ENCODE data around the gene PTN.

The PTN gene, protein sequence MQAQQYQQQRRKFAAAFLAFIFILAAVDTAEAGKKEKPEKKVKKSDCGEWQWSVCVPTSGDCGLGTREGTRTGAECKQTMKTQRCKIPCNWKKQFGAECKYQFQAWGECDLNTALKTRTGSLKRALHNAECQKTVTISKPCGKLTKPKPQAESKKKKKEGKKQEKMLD

DNA sequence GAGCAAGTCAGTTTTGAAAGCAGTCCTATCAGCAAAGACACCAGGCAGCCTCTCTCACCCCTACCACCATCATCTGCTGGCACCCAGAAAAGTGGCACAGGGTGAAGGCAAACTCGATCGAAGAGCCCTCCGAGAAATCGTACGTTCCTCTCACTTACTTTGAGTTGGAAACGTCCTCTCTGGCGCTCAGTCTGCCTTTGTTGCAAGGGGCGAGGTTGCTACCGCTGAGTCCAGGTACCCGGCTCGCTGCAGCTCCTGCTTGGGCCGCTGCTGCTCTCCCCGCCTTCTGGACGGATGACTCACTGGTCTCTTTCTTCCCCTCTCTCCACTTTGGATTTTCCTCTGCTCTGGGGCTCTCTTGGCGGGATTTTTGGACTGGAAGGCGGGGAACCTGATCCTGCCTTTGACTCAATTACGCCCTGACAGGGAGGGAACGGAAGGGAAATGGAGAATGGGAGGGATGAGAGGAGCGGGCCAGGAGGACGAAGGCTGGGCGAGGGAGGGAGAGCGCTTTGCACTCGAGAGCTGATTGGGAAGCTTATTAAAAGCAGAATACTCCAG is at the start of gene PTN:
PTN (minus strand) TSS at position 453 of the 561 bp plus-strand sequence. CDS start 88,760 bp downstream, outside the sequence.
- peak; percentile 39 for DNase-seq

DNA sequence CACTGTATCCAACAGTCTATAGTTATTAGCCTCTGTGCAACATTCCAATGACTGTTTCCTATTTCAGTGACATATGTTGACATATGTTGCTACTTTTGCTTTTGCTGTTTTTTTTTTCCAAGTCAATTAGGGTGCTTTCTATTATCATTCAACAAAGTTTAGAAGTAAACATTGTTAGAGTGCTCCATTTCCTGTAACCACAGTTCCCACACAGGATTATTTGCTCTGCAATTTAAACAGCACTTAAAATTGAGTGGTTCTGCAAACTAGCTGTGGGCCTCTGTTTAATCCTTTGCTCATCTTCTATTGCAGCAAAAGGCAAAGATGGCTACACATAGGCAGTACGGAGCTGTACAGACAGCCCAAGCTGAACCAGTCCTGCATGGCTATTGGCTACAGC is 46.5 kb upstream of the PTN start:
- DNase-seq: peak; percentile 82

DNA sequence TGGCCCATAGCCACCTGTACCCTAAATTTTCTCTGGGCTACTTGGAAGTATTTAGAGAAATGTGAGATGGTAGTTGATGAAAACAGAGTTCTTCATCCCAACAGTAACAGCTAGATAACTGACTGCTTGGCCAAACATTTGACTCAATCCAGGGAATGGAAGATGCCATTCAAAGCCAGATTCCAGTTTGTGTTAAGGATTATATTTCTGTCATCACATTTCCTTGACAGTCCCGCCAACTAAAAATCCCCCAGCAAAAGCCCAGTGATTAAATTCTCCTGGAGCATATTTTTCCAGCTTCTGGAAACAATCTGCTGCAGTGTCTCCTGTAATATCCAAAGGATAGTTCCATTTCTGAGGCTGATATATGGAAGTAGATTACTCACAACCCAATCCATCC is 45.4 kb upstream of the PTN start:
- no peak for DNase-seq

DNA sequence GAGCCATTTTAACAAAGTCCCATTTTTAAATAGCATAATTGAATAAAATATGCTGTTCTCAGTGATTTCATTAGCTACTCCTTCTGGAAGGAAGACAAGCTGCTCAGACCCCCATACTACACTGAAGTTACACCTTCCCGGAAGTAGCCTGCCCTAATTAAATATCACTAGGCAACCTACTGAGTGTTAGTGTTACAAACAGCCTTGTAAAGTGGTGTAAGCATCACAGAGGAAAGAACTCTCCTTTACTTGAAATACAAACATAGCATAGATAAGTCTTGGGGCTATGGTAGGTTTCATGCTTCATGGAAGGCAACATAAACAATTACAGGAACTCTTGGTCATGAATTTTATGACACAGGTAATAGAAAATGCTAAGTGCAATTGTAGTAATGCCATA is 43.4 kb upstream of the PTN start:
- no peak for DNase-seq

DNA sequence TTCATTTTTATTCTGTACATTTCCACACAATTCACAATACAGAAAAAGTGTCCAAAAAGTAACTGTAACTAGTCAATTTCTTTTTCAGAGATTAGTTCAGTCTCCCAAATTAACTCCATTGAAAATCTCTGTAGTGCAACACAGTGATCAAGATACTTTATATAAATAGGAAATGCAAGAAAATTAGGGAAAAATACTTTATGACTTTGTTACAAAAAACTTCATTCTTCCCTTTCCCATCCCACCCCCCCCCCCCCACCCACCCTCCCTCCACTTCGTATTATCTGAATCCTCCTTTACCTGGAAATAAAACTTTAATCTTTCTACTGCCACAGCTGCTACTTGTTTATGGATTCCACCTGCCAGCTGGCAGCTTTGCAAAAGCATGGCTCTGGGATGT is 37.5 kb upstream of the PTN start:
- DNase-seq: no peak

DNA sequence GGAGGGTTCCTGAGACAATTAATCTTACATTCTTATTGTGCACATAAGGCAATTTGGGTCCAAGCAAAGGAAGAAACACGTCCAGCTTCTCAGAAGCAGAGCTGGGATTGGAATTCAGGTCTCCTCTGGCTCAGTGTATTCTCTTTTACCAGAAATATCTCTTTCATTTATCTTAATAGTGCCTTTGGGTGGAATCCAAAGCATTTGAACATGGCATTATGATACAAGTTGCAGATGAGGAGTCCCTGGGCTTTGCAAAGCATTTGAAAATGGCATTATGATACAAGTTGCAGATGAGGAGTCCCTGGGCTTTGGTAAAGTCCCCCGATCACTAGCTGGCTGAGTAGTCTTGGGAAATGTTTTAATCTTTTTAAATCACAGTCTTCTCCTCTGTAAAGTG is 30.0 kb upstream of the PTN start:
- no peak for DNase-seq

DNA sequence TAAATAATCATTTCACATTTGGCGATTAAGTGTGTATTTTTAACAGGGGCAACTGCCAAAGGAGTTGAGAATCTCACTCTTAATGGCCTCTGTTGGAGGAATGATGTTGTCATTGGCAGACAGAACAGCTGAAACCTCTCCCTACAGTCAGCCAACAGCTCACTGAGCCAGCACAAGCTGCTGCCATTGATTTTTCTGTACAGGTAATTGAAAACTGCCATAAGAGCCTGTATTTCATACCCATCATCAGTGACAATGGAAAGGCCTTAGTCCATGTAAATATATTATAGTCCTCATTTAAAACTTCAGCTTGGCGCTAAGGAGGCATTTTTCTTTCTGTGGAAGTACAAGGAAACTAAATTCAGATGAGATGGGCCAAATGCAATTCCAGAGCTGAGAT is 28.1 kb upstream of the PTN start:
- no peak for DNase-seq

DNA sequence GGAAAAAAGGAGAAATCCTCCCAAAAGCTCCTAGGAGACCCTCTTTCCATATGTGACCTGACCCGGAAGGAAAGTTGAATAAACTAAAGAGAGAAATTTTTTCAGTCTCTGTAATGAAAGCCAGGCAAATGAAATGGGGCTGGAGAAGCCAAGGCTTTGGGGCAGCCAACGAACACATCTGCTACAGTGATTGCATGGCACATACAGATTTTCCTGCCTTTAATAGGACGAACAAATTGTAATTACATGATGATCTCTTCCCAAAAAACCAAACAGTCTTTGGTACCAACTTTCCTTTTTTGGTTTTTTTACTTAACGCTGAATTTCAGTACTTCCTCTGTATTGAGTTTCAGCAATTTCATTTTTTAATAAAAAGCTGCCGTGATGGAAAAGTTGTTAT is 23.5 kb upstream of the PTN start:
- no peak for DNase-seq

DNA sequence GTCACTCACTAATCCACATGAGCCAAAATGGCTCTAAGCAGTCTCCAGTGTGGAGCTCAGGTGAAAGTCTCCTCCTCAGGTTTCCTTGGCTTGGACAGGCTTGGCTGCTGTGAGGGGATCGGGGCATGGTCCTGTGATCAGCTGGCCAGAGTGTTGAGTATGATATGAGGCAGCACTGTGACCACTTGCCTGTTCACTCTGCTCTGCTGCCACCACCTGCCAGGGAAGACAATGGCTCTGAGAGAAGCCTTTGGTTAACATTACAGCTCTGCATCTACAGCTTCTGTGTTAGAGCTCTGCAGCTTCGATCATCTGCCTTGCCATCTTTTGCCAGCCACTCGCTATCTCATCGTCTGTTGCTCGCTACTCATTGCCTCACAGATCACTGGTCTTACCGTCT is 20.1 kb upstream of the PTN start:
- no peak for DNase-seq

DNA sequence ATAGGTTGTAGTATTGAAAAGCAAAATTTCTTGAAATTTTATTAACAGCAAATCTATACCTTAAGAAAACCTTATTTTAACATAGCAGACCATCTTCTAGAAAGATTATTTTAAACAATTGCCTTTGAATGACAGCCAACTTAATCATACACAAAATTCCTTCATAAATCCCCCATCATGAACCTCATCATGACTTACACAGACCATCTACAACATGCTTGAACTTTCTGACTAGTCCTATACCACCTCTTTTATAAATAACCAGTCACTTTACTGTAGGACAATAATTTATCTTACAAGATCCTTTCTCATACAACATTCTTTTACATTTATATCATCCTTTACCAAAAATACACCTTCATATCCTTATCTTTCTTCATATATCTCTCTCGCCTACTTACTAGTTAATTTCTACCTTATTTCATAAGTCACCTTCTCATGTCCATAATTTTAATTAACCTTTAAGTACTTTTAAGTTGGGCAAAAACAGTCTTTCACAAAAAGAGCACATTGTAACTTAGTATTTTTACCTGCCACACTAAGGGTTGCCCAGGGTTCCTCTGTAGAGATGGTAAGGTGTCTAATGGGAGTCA is 16.6 kb upstream of the PTN start:
- DNase-seq: no peak

DNA sequence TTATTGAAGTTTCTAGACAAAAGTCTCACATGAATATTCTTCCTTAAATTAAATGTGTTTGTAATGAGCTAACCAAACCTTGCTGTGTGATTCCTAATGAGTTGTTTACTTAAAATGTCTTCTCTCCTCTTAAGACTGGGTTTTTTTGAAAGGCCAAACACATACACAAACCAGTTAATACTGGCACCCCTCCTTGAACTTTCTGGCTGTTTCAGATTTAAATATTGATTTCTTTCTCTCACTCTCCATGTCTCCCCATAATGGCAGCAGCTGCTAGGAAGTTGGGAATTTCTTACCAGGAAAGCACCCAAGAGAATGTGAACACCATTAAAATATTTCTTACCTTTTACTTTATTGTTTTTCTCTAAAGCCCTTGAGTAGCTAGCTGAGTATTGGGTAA is 11.4 kb upstream of the PTN start:
- no peak for DNase-seq

DNA sequence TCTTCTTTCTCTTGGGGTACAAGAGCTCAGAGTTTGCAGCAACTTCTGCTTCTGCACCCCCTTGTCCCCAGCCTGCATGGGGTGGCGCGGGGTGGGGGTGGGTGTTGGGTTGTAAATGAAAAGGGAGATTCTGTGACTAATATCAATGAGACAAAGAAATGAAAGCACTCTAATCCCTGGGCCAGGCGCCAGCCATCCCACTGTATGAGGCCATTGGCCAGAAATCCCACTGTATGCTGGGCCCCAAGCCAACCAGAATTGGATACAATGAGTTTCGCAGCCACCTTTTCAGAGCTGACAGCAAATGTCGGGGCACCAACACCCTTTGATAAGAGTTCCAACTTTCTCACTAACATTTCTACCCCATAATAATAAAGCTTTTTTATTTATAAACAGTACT is 10.9 kb upstream of the PTN start:
- no peak for DNase-seq

DNA sequence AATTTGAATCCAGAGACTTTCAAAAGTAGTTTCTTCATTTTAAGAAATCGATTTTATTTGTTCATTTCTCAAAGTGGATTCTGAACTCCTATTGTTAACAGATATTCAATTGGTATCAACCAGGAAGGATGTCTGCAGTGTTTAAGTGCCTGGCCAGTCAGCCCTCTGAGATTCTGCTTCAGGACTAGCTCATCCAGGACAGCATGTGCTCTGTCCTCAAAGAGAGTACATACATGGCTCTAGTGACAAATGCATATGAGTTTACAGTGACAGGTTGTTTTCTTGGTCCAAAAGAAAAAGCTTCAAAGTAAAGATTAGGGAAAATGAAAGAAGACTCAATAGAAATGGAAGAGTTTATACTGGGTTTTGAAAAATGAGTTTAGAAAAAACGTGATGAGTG is 8.4 kb upstream of the PTN start:
- no peak for DNase-seq

DNA sequence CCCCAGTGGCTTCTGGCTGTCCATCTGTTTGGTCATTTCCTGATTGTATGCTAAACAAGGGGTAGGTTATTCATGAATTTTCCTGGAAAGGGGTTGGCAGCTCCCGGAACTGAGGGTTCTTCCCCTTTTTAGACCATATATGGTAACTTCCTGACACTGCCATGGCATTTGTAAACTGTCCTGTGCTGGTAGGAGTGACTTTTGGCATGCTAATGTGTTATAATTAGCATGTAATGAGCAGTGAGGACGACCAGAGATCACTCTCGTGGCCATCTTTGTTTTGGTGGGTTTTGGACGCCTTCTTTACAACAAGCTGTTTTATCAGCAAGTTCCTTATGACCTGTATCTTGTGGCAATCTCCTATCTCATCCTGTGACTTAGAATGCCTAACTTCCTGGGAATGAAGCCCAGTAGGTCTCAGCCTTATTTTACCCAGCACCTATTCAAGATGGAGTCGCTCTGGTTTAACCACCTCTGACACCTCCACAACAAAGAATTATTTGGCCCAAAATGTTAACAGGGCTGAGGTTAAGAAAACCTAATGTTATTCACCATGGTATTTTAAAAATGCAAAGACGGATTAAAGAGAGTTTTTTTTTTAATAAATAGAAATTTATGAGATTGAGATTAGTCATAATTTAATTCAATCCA is 2.4 kb upstream of the PTN start:
- DNase-seq: no peak

DNA sequence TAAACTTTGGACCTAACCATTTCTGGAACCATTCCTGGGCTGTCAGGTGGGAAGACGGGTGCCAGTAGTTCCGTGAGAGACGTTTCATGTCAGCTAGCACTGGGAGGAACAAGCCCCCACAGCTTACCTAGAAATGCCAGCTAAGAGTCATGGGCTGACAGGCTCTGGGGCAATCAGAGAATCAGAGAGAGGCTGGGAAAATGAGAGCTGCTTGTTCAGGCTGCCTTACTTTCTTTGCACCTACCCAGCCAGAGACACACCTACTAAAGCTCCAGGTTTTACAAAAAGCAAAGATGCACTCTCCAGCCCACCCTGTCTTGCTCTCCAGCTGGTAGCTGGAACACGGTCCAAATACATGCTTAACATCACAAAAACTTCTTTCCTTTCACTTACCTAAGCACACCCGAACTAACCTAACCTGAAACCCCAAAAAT is 688 bp downstream of the PTN start:
- no peak for DNase-seq

DNA sequence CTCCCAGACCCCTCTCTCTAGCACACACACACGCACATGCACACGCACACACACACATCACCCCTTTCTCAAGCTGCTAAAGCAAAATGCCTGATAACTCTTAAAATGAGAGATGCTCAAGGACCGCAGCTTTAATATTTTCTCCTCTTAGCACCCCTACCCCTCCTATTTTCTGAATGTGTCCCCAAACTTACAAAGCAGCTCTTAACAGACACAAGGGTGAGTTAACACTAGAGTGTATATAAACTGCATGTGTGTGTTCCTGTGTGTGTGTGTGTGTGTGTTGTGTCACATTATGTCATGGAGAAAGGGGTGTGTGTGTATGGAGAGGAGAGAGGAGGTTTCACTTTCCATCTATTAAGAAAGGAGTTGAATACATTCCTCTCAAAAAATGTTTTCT is 1.3 kb downstream of the PTN start:
- no peak for DNase-seq

DNA sequence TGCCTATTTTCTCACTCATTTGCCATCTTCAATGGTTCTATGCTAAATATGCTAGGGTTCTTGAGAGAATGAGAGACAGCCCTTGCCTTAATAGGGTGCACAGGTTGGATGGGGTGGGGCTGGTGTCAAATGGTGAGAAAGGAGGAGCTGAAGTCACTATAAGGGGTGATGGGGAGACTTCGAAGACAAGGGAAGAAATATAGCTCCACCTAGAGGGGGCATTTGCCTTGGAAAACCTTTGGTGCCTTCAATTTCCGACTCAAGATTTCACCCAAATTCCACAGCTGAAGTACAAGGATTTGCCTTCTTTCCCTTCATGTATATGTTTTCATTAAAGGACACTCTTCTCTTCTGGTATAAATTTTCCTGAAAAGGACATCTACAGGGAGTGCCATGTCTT is 5.6 kb downstream of the PTN start:
- DNase-seq: no peak

DNA sequence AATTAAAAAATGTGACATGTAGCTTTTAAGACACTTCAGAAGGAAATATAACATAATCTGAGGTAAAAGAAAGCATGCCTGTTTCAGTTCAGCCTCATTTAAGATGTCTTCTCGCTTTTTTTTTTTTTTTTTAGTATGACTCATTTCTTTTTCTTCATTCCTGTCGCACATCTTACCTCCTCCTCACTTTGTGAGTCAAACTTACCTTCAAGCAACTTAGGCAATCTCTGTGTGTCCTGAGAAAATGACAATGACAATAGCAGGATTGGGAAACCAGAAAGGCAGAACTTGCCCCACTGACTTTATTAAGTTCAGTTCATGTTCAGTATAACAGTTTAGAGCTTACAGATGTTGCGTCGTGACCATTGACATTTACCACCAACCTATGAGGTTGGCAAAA is 7.7 kb downstream of the PTN start:
- no peak for DNase-seq

DNA sequence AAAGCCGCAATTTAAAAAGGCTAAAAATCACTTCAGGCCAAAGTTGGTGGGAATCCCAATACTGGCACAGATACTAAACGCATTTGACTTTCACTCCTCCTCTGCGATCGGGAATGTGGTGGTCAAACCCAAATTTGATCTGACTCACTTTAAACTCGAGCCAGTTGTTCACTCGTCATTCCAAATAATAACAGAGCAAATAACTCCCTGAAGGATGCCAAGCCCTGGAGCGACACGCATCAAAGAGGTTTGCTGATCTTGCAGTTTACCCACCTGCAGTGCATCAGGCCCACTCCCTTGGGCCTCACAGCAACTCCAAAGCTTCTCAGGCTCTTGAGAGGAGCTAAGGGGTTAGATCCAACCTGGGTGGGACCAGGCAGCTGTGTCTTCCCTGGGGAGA is 12.2 kb downstream of the PTN start:
- DNase-seq: no peak

DNA sequence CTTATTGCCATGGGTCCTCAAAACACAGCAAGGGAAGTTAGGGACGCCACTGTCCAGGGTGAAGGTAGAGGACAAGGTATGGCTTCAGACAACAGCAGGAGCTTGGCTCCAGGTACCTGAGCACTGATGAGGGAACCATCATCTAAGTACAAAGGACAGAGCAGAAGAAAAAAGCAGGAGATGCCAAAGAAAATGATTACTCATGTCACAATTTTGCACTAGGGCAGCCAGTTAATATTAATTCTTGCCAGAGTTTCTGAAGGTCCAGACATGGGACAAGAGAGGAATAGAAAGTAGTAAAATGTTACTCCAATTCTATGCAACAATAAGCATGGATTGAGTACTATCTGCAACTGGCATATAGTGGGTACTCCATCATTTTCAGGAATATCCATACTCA is 14.1 kb downstream of the PTN start:
- DNase-seq: no peak

DNA sequence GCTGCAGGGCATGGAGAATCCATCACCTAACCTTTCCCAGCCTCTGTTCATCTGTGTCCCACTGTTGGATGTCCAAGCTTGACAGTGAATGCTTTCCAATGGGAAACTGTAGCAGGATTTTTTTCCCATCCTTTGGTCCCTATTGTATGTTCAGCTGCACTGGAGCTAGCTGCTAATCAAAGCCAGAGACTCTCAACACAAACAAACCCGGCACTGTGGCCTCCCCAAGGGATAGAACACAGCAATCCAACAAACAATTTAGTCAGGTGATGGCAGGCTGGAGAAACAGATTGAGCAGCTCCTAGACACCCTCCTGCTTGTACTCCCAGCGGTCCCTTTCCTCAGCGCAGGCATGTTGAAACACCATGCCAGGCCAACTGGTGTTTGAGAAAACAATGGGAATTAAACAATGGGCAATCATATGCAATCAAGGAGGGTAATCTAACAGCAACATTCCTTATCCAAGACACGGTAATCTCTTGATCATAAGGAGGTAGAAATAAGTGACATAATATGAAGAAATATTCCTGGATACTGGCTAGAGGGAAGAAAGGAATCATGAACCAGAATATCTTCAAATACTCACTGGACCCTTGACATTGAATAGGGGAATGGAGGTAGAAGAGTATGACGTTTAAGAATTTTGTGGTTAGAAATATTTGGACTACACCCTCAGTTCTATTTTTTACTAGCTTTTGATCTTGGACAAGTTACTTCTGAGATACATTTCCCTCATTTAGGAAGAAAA is 15.0 kb downstream of the PTN start:
- DNase-seq: no peak

DNA sequence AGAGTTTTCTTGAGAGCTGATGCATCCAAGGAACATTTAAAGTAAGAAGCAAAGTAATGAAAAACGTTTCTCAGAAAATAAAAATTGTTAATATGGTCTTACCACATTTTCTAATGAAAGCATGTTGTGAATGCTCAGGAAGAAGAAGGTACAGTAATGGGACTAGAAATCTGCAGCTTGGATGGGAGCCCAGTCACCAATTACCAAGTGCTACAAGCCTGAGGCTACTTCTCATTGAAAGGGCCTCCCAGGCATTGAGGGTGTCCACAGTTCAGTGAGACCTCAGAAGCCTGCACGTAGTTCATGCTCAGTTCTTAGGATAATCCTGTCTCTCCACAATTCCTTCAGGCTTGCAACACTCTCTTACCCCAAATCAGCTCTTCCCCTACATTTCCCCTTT is 17.6 kb downstream of the PTN start:
- no peak for DNase-seq

DNA sequence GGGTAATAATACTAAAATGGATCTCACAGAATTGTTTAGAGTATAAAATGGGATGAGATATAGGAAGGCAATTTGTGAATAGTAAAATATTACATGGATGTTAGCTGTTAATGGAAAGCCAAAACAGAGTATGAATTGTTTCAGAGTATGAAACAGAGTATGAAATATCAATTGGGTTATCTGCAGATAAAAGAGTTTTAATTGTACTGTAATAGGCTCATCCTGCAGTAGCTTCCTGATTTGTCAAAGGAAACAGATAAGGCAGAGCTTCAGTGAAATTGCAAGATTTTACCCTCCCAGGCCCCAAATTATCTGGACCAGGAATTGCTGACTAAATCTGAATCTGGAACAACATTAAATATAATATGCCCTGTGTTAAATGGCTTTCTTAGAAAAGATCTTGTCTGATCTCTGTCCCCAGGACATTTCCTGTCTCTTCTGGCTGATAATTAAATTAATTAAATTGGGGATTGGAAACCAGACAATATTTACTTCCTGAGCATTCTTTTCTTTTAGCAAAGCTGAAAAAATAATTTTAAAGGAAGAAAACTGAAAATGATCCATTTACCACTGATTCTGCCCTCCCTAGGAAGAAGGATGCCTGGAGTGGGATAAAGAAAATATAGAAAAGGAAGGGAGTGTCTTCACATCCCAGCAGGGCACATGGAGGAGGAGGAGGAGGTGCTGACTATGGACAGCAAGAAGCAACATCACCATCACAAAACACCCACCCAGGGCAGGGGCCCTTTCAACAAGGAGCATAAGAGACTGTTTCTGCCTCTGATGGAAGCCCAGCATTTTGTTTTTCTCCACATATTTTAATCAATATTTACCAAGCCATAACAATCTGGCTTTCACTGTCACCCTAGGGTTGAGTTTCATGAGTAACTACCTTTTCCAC is 18.5 kb downstream of the PTN start:
- no peak for DNase-seq

Measured in NCI-H748 treated with DMSO at 0.1 percent for 48 hours (cell line).